SK-N-SH (cell line): Measurements from ENCODE around the gene NAV2. TPM values are rescaled to one million over a fixed set of nuclear protein-coding genes. Genes with fewer than 3 reads are reported as not detected.

Source experiments
- CTCF ChIA-PET: fragments of 300-600, 350-600 bp; formaldehyde crosslinking; extraction: SDS; loops from one replicate; lab custom pipeline; 2021; lab: Yijun Ruan, JAX
- POLR2A ChIA-PET: fragments of 350-600 bp; sonication (Branson Sonifier 250); formaldehyde crosslinking; extraction: SDS; loops from one replicate; lab custom pipeline; 2020; ENCODE audit warnings: antibody characterized with exemption, inconsistent platforms; lab: Yijun Ruan, JAX
- DNase-seq: peaks from one replicate; pipeline ENCODE4 v3.0.0; 2012
- H2AFZ ChIP-seq: fragments of 200-600 bp; sonication (generic); 2 replicates; pipeline ENCODE4 v1.8.1; 2016; ENCODE audit warnings: antibody characterized with exemption, mild to moderate bottlenecking, low read depth
- H3F3A ChIP-seq: fragments of 200-600 bp; sonication (generic); replicated peaks from 2 replicates; pipeline ENCODE3; 2016; ENCODE audit warnings: antibody characterized with exemption, mild to moderate bottlenecking; ENCODE audit not compliant: insufficient read depth
- H3K27ac ChIP-seq, 2 experiments: fragments of 200-500 bp in 1 of 2; fragments of 200-600 bp in 1 of 2; sonication (Bioruptor generic) in 1 of 2; sonication (generic), shearing (Covaris generic) in 1 of 2; 2 replicates each; pipeline versions ENCODE4 v1.5.1 to v1.6.1; 2014 to 2016; ENCODE audit warnings: low read depth in 2 of 2, inconsistent platforms in 1 of 2, low read length in 1 of 2, mild to moderate bottlenecking in 1 of 2, mixed read lengths in 1 of 2
- H3K27me3 ChIP-seq: fragments of 200-600 bp; sonication (generic), shearing (Covaris generic); 2 replicates; pipeline ENCODE4 v1.6.1; 2016; ENCODE audit warnings: mixed run types; ENCODE audit not compliant: insufficient read depth
- H3K36me3 ChIP-seq, 2 experiments: fragments of 200-500 bp in 1 of 2; fragments of 200-600 bp in 1 of 2; sonication (Bioruptor generic) in 1 of 2; sonication (generic) in 1 of 2; replicated peaks in 1 of 2; 2 replicates each; pipeline versions ENCODE3 to v1.5.1; 2014 to 2016; ENCODE audit warnings: low read length in 1 of 2, mild to moderate bottlenecking in 1 of 2; ENCODE audit not compliant: insufficient read depth in 2 of 2, control insufficient read depth in 1 of 2
- H3K4me1 ChIP-seq, 2 experiments: fragments of 200-500 bp in 1 of 2; fragments of 200-600 bp in 1 of 2; sonication (Bioruptor generic) in 1 of 2; sonication (generic), shearing (Covaris generic) in 1 of 2; 2 replicates each; pipeline versions ENCODE4 v1.5.1 to v1.6.1; 2014 to 2016; ENCODE audit warnings: low read depth in 1 of 2, low read length in 1 of 2, mixed run types in 1 of 2; ENCODE audit not compliant: insufficient read depth in 2 of 2, control insufficient read depth in 1 of 2
- H3K4me2 ChIP-seq: fragments of 200-600 bp; sonication (generic), shearing (Covaris generic); 2 replicates; pipeline ENCODE4 v1.6.1; 2017; ENCODE audit warnings: mixed run types
- H3K4me3 ChIP-seq, 2 experiments: fragments of 200-500 bp in 1 of 2; fragments of 200-600 bp in 1 of 2; sonication (Bioruptor generic) in 1 of 2; sonication (generic), shearing (Covaris generic) in 1 of 2; 2 replicates each; pipeline versions ENCODE4 v1.5.1 to v1.8.1; 2014 to 2016; ENCODE audit warnings: low read depth in 2 of 2, inconsistent platforms in 1 of 2, low read length in 1 of 2, mild to moderate bottlenecking in 1 of 2, mixed read lengths in 1 of 2, moderate library complexity in 1 of 2
- H3K79me2 ChIP-seq: fragments of 200-600 bp; sonication (generic); 2 replicates; pipeline ENCODE4 v1.8.1; 2017; ENCODE audit warnings: mild to moderate bottlenecking; ENCODE audit not compliant: insufficient read depth
- H3K9ac ChIP-seq: fragments of 200-600 bp; sonication (generic); 2 replicates; pipeline ENCODE4 v1.6.1; 2017; ENCODE audit warnings: mixed run types
- H3K9me2 ChIP-seq: fragments of 200-600 bp; sonication (generic); 2 replicates; pipeline ENCODE4 v1.6.1; 2017; ENCODE audit warnings: mixed run types
- H3K9me3 ChIP-seq: fragments of 200-600 bp; sonication (generic); 2 replicates; pipeline ENCODE4 v1.6.1; 2017; ENCODE audit warnings: mixed run types, mild to moderate bottlenecking, moderate library complexity
- H4K20me1 ChIP-seq: fragments of 200-600 bp; sonication (generic); 2 replicates; pipeline ENCODE4 v1.6.1; 2017; ENCODE audit warnings: mild to moderate bottlenecking, mixed run types; ENCODE audit not compliant: insufficient read depth
- CHD2 ChIP-seq: fragments of 150-350 bp; IDR thresholded peaks from 2 replicates; pipeline ENCODE4 v1.6.1; 2018; ENCODE audit warnings: low read length; ENCODE audit not compliant: partially characterized antibody
- CTCF ChIP-seq: fragments of 200-600 bp; sonication (generic); IDR thresholded peaks from 2 replicates; pipeline ENCODE4 v1.6.1; 2017; ENCODE audit warnings: antibody characterized with exemption, mild to moderate bottlenecking, moderate library complexity
- ELF1 ChIP-seq: IDR thresholded peaks from 2 replicates; pipeline ENCODE4 v1.4.0; 2012
- EP300 ChIP-seq, 2 experiments: IDR thresholded peaks; 2 replicates each; pipeline versions ENCODE4 v1.4.0 to v1.6.1; 2012; ENCODE audit warnings: borderline replicate concordance in 1 of 2, low read depth in 1 of 2, low read length in 1 of 2
- EZH2phosphoT487 ChIP-seq: fragments of 200-600 bp; sonication (generic); IDR thresholded peaks from 2 replicates; pipeline ENCODE4 v1.6.1; 2017; ENCODE audit warnings: low read depth, mixed run types, mild to moderate bottlenecking, antibody characterized with exemption, moderate library complexity, borderline replicate concordance
- FOSL2 ChIP-seq: IDR thresholded peaks from 2 replicates; pipeline ENCODE4 v1.4.0; 2012; ENCODE audit warnings: low read depth, mild to moderate bottlenecking, moderate library complexity, borderline replicate concordance
- FOXJ3 ChIP-seq: sonication (generic); formaldehyde crosslinking; IDR thresholded peaks from 2 replicates; pipeline ENCODE4 v1.5.1; 2020; ENCODE audit warnings: mild to moderate bottlenecking, missing genetic modification reagents
- GABPA ChIP-seq: IDR thresholded peaks from 2 replicates; pipeline ENCODE4 v1.4.0; 2012; ENCODE audit warnings: low read depth, mild to moderate bottlenecking
- JUND ChIP-seq: IDR thresholded peaks from 2 replicates; pipeline ENCODE4 v1.4.0; 2012
- MAX ChIP-seq: IDR thresholded peaks from 2 replicates; pipeline ENCODE4 v1.4.0; 2012; ENCODE audit warnings: low read depth
- MEF2A ChIP-seq: IDR thresholded peaks from 2 replicates; pipeline ENCODE4 v1.4.0; 2012; ENCODE audit warnings: low read depth, borderline replicate concordance
- NRF1 ChIP-seq: IDR thresholded peaks from 2 replicates; pipeline ENCODE4 v1.6.1; 2012; ENCODE audit warnings: low read depth, mild to moderate bottlenecking, low read length
- POLR2AphosphoS5 ChIP-seq: IDR thresholded peaks from 2 replicates; pipeline ENCODE4 v1.6.1; 2012; ENCODE audit warnings: low read depth, low read length
- RAD21 ChIP-seq: IDR thresholded peaks from 2 replicates; pipeline ENCODE4 v1.6.1; 2012; ENCODE audit warnings: mild to moderate bottlenecking, low read length
- RCOR1 ChIP-seq: fragments of 150-350 bp; IDR thresholded peaks from 2 replicates; pipeline ENCODE4 v1.6.1; 2017; ENCODE audit warnings: antibody characterized with exemption, low read length
- RXRA ChIP-seq: IDR thresholded peaks from 2 replicates; pipeline ENCODE4 v1.4.0; 2012; ENCODE audit warnings: low read depth, mild to moderate bottlenecking, borderline replicate concordance
- SIN3A ChIP-seq: IDR thresholded peaks from 2 replicates; pipeline ENCODE4 v1.6.1; 2012; ENCODE audit warnings: low read depth, mild to moderate bottlenecking, low read length, moderate library complexity, borderline replicate concordance
- TAF1 ChIP-seq: IDR thresholded peaks from 2 replicates; pipeline ENCODE4 v1.6.1; 2012; ENCODE audit warnings: low read depth, mild to moderate bottlenecking, low read length, moderate library complexity, borderline replicate concordance
- TCF12 ChIP-seq: IDR thresholded peaks from 2 replicates; pipeline ENCODE4 v1.4.0; 2012
- TEAD4 ChIP-seq: IDR thresholded peaks from 2 replicates; pipeline ENCODE4 v1.4.0; 2012; ENCODE audit warnings: mild to moderate bottlenecking, borderline replicate concordance; ENCODE audit not compliant: insufficient read depth
- USF2 ChIP-seq: fragments of 150-350 bp; IDR thresholded peaks from 2 replicates; pipeline ENCODE4 v1.6.1; 2017; ENCODE audit warnings: antibody characterized with exemption, low read length, low read depth, borderline replicate concordance
- WGBS: methylation state at CpG from one replicate; pipeline ENCODE4 v1.1.6; 2017; ENCODE audit warnings: low lambda C conversion rate; 5-methylcytosine and 5-hydroxymethylcytosine counted together
- polyA plus RNA-seq, 3 experiments: library from polyadenylated mRNA; depleted of rRNA; stranded (reverse); fragments of >200 nt; gene quantifications; 2 replicates each; pipeline ENCODE4 v1.2.3, GENCODE V29; 2012
- TF ChIP-seq, protein P1 (sequence below): IDR thresholded peaks from 2 replicates; pipeline ENCODE4; 2012

NAV2 gene
- polyA plus RNA-seq, 1 of the 3 experiments (the other 2 are of a cell fraction) = 26.2 TPM

- DNase-seq = no peak
- ChIA-PET CTCF (interaction anchor here (1.4 to 2.0 kb wide), 3 partner anchors 15 to 78 kb away, joined by 3 to 5 read pairs (median 5); no protein-coding TSS in a partner anchor), POLR2A (no interaction called here)
- Histone ChIP-seq H3F3A (peaks cover 53% of the 10 kb centered on the region), H3K4me2 (no peak overlapping the region; the same call in 1 of the 2 replicates), H3K9me2 (no peaks in the 10 kb centered on the region), H3K36me3 (peaks cover 10 to 19% of the 10 kb centered on the region in 2 experiments), H4K20me1 (peaks cover 47% of the 10 kb centered on the region), H3K27ac (peak overlapping the region; percentile 69 to 91), H3K27me3 (no peaks in the 10 kb centered on the region), H3K79me2 (peaks cover 85% of the 10 kb centered on the region), H2AFZ (no peak overlapping the region), H3K4me3 (no peak overlapping the region)
- WGBS = 58% methylated on average over 1 of the region's 1 CpG
- TF ChIP-seq NRF1 = no peak
- no peak for TF ChIP-seq USF2
- no peak for TF ChIP-seq MEF2A
- no peak for TF ChIP-seq POLR2AphosphoS5
- no peak for TF ChIP-seq TCF12
- TF ChIP-seq MAX = no peak
- TF ChIP-seq, protein P1, sequence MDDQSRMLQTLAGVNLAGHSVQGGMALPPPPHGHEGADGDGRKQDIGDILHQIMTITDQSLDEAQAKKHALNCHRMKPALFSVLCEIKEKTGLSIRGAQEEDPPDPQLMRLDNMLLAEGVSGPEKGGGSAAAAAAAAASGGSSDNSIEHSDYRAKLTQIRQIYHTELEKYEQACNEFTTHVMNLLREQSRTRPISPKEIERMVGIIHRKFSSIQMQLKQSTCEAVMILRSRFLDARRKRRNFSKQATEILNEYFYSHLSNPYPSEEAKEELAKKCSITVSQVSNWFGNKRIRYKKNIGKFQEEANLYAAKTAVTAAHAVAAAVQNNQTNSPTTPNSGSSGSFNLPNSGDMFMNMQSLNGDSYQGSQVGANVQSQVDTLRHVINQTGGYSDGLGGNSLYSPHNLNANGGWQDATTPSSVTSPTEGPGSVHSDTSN = no peak
- no peak for TF ChIP-seq TAF1
- TF ChIP-seq EP300 (IDR thresholded peaks at IDR 0.05; ENCODE audit: borderline replicate concordance in 1 of 2, low read depth in 1 of 2, low read length in 1 of 2) = no peak
- TF ChIP-seq FOXJ3 (CRISPR knock-in tag) = no peak
- TF ChIP-seq, all 33 proteins: peak for 0
- Histone ChIP-seq H3K4me1 (peaks cover 23 to 48% of the 10 kb centered on the region in 2 experiments; a peak in 3 of 4 replicates), H3K9me3 (no peaks in the 10 kb centered on the region), H3K9ac (peak overlapping the region; percentile 20; the same call in 1 of the 2 replicates)
Observed at GRCh38 chr11:20030472-20030871, 317.8 kb downstream of the NAV2 start.

DNA sequence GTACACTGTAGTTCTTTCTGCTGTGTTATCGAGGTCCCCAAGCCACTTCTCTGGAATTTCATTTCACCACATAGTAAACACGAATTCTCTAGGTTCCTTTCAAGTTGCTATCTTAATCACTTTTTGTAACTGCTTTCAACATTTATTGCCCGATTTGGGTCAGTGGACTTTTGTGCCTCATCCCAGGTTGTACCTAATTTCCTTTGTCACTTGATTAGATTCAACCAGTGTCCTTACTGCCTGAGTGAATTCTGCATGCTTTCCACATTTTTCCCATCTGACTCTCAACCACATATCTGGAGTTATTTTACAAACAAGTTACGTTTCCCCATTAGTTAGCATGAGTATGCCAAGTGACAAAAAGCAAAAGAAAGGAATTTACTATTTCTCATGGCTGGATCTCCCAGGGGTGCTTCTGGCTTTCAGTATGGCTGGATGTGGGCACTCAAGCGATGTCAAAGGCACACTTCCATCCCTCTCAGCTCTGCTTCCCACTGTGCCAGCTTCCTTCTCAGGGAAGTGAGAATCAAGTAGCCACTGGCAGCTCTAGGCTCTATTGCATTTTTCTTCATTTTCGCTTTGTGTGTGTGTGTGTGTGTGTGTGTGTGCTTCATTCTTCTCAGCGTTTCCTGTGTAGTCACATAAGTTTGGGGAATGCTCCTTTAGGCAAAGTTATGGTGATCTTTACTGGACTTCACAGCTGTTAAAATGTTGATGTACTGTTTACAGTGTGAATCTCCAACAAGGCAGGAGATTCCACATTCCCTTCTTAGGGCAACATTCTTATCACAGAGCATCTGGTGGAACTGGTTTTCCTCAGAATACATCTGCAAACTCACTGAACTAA lies 318.7 kb downstream of the NAV2 start:
- H3K4me1 ChIP-seq = peaks cover 26 to 57% of the 10 kb centered on the region in 2 experiments; a peak in 3 of 4 replicates
- H3K9ac ChIP-seq = peak overlapping the region; percentile 33; the same call in 1 of the 2 replicates
- H3K9me3 ChIP-seq = no peaks in the 10 kb centered on the region
- H3K79me2 ChIP-seq = peaks cover 81% of the 10 kb centered on the region
- peak overlapping the region; percentile 69 to 91 for H3K27ac ChIP-seq
- peak overlapping the region; percentile 43; the same call in 1 of the 2 replicates for H3K4me2 ChIP-seq
- peaks cover 47% of the 10 kb centered on the region for H4K20me1 ChIP-seq
- H3K4me3 ChIP-seq = no peak overlapping the region
- H3K36me3 ChIP-seq = peaks cover 15 to 23% of the 10 kb centered on the region in 2 experiments
- ChIA-PET POLR2A (no interaction called here), CTCF (interaction anchor here (0.8 to 2.0 kb wide), 4 partner anchors 16 to 92 kb away, joined by 3 to 5 read pairs (median 4); no protein-coding TSS in a partner anchor)
- no peaks in the 10 kb centered on the region for H3K9me2 ChIP-seq
- peaks cover 59% of the 10 kb centered on the region for H3F3A ChIP-seq
- DNase-seq = no peak
- no peak overlapping the region for H2AFZ ChIP-seq
- 38% methylated on average over 7 of the region's 7 CpGs for WGBS
- H3K27me3 ChIP-seq = no peaks in the 10 kb centered on the region
- peak; percentile 46; the same call in 1 of the 2 replicates for TF ChIP-seq POLR2AphosphoS5
- no peak for TF ChIP-seq RXRA
- peak; percentile 50; the same call in 1 of the 2 replicates for TF ChIP-seq JUND
- TF ChIP-seq MAX = 0 out of 2 replicates have a peak, but pooled peaks have one; percentile 37
- peak; percentile 40; the same call in 1 of the 2 replicates for TF ChIP-seq FOSL2
- no peak for TF ChIP-seq ELF1
- TF ChIP-seq NRF1 = no peak
- no peak for TF ChIP-seq RCOR1
- peak; percentile 27; the same call in 1 of the 2 replicates for TF ChIP-seq GABPA
- no peak for TF ChIP-seq CHD2
- peak; percentile 67; the same call in 1 of the 2 replicates for TF ChIP-seq TEAD4
- no peak for TF ChIP-seq SIN3A
- TF ChIP-seq RAD21 = no peak
- no peak for TF ChIP-seq EZH2phosphoT487
- TF ChIP-seq MEF2A = no peak
- TF ChIP-seq CTCF = no peak
- TF ChIP-seq TCF12 = peak; percentile 70
- TF ChIP-seq FOXJ3 (CRISPR knock-in tag) = no peak
